HepG2 (cell line): Measurements from ENCODE around the gene ZBTB22. TPM values are rescaled to one million over a fixed set of nuclear protein-coding genes. Genes with fewer than 3 reads are reported as not detected.

Experiments used
- CEBPB ChIP-seq: IDR thresholded peaks from 2 replicates; pipeline ENCODE4 v1.6.1; 2011; ENCODE audit warnings: low read depth, low read length, improper control_type of control experiment, borderline replicate concordance
- EED ChIP-seq: sonication (generic); formaldehyde crosslinking; IDR thresholded peaks from 2 replicates; pipeline ENCODE4 v1.5.0; 2020; ENCODE audit warnings: mild to moderate bottlenecking, missing genetic modification reagents
- FOXK1 ChIP-seq: sonication (generic); formaldehyde crosslinking; IDR thresholded peaks from 2 replicates; pipeline ENCODE4 v1.4.0; 2020; ENCODE audit warnings: low read depth, missing genetic modification reagents, borderline replicate concordance
- GPN1 ChIP-seq: sonication (generic); formaldehyde crosslinking; IDR thresholded peaks from 2 replicates; pipeline ENCODE4 v1.5.1; 2020; ENCODE audit warnings: missing genetic modification reagents, borderline replicate concordance
- HMG20A ChIP-seq: IDR thresholded peaks from 2 replicates; pipeline ENCODE4 v1.6.1; 2016; ENCODE audit warnings: borderline replicate concordance
- HOXD1 ChIP-seq: sonication (generic); formaldehyde crosslinking; IDR thresholded peaks from 2 replicates; pipeline ENCODE4 v1.5.0; 2020; ENCODE audit warnings: missing genetic modification reagents
- MAFF ChIP-seq: IDR thresholded peaks from 2 replicates; pipeline ENCODE4 v1.6.1; 2011; ENCODE audit warnings: low read depth, low read length, improper control_type of control experiment
- MLLT10 ChIP-seq: sonication (generic); formaldehyde crosslinking; IDR thresholded peaks from 2 replicates; pipeline ENCODE4 v1.4.0; 2020; ENCODE audit warnings: missing genetic modification reagents
- MNT ChIP-seq: fragments of 450-650 bp; IDR thresholded peaks from 2 replicates; pipeline ENCODE4 v1.6.1; 2016
- NR1H2 ChIP-seq: sonication (generic); formaldehyde crosslinking; IDR thresholded peaks from 2 replicates; pipeline ENCODE4 v1.8.1; 2022; ENCODE audit warnings: low read depth, missing genetic modification reagents, borderline replicate concordance
- ONECUT2 ChIP-seq: sonication (generic); formaldehyde crosslinking; IDR thresholded peaks from 2 replicates; pipeline ENCODE4 v1.4.0; 2020; ENCODE audit warnings: missing genetic modification reagents
- PRDM15 ChIP-seq: sonication (generic); formaldehyde crosslinking; IDR thresholded peaks from 2 replicates; pipeline ENCODE4 v1.4.0; 2020; ENCODE audit warnings: missing genetic modification reagents
- PTBP1 ChIP-seq: fragments of 200-400 bp; formaldehyde crosslinking; IDR thresholded peaks from 2 replicates; pipeline ENCODE4 v1.6.1; 2018; ENCODE audit warnings: low read length, low read depth; ENCODE audit not compliant: poor library complexity, severe bottlenecking
- RORA ChIP-seq: sonication (generic); formaldehyde crosslinking; IDR thresholded peaks from 2 replicates; pipeline ENCODE4 v1.5.0; 2020; ENCODE audit warnings: mild to moderate bottlenecking, missing genetic modification reagents, moderate library complexity
- SOX5 ChIP-seq: IDR thresholded peaks from 2 replicates; pipeline ENCODE4 v1.6.1; 2016; ENCODE audit warnings: borderline replicate concordance
- ZNF142 ChIP-seq: sonication (generic); formaldehyde crosslinking; IDR thresholded peaks from 2 replicates; pipeline ENCODE4 v1.4.0; 2020; ENCODE audit warnings: missing genetic modification reagents
- ZNF343 ChIP-seq: sonication (generic); formaldehyde crosslinking; IDR thresholded peaks from 2 replicates; pipeline ENCODE4 v1.4.0; 2020; ENCODE audit warnings: mild to moderate bottlenecking, missing genetic modification reagents
- ZNF547 ChIP-seq: sonication (generic); formaldehyde crosslinking; IDR thresholded peaks from 2 replicates; pipeline ENCODE4 v1.5.1; 2020; ENCODE audit warnings: mild to moderate bottlenecking, missing genetic modification reagents
- ZNF678 ChIP-seq: sonication (generic); formaldehyde crosslinking; IDR thresholded peaks from 2 replicates; pipeline ENCODE4 v1.4.0; 2020; ENCODE audit warnings: mild to moderate bottlenecking, missing genetic modification reagents
- polyA plus RNA-seq, 8 experiments: library from polyadenylated mRNA; depleted of rRNA in 3 of 8; stranded (reverse) in 7 of 8; unstranded in 1 of 8; fragments of >200 nt; fragmentation: Illumina TruSeq in 4 of 8; extraction: Trizol in 4 of 8; gene quantifications; 2 replicates each; pipeline versions ENCODE4 v1.2.1 to v1.2.3, GENCODE V29; 2011 to 2016; ENCODE audit warnings: low read depth in 4 of 8, missing spikeins in 1 of 8, mixed read lengths in 1 of 8; ENCODE audit not compliant: insufficient read depth in 1 of 8
- total RNA-seq, 5 experiments: library from RNA; depleted of rRNA; stranded (reverse); fragments of >200 nt; fragmentation: Illumina TruSeq; extraction: Trizol; gene quantifications; 2 replicates each; pipeline ENCODE4 v1.2.3, GENCODE V29; 2016; ENCODE audit warnings: low read depth in 1 of 5

Gene ZBTB22
- total and polyA plus RNA-seq, 2 of the 13 experiments (the other 11 are each of a cell fraction or from before 2014, with no cell fraction given), result 8.0 to 10.6 TPM

GRCh38 chr6:33271468-33272274 lies 45.9 kb downstream of the ZBTB22 start, which contains the start of the genes RPS18 and VPS52 (continued):
- 0 out of 2 replicates have a peak, but pooled peaks have one; percentile 8 for TF ChIP-seq MAFF
- peak; percentile 44 for TF ChIP-seq SOX5 (CRISPR knock-in tag)
- TF ChIP-seq ZNF142, result peak; percentile 47
- no peak for TF ChIP-seq RORA
- peak; percentile 98 for TF ChIP-seq FOXK1 (CRISPR knock-in tag)
- TF ChIP-seq MNT, result peak; percentile 69
- TF ChIP-seq PTBP1, result no peak
- TF ChIP-seq HOXD1 (CRISPR knock-in tag), result peak; percentile 81; the same call in 1 of the 2 replicates
- no peak for TF ChIP-seq MLLT10 (CRISPR knock-in tag)
- TF ChIP-seq NR1H2 (CRISPR knock-in tag), result peak; percentile 80; the same call in 1 of the 2 replicates
- TF ChIP-seq ZNF343, result peak; percentile 70
- peak; percentile 92 for TF ChIP-seq ZNF678 (CRISPR knock-in tag)
- TF ChIP-seq CEBPB, result no peak
- TF ChIP-seq PRDM15 (CRISPR knock-in tag), result peak; percentile 89
- TF ChIP-seq EED (CRISPR knock-in tag), result peak; percentile 92
- TF ChIP-seq ONECUT2, result peak; percentile 42; the same call in 1 of the 2 replicates
- peak; percentile 56; the same call in 1 of the 2 replicates for TF ChIP-seq ZNF547 (CRISPR knock-in tag)
- TF ChIP-seq HMG20A (CRISPR knock-in tag), result no peak
- 0 out of 2 replicates have a peak, but pooled peaks have one; percentile 17 for TF ChIP-seq GPN1 (CRISPR knock-in tag)
